ENCODE data around the gene PAPPA2.

Gene PAPPA2

DNA sequence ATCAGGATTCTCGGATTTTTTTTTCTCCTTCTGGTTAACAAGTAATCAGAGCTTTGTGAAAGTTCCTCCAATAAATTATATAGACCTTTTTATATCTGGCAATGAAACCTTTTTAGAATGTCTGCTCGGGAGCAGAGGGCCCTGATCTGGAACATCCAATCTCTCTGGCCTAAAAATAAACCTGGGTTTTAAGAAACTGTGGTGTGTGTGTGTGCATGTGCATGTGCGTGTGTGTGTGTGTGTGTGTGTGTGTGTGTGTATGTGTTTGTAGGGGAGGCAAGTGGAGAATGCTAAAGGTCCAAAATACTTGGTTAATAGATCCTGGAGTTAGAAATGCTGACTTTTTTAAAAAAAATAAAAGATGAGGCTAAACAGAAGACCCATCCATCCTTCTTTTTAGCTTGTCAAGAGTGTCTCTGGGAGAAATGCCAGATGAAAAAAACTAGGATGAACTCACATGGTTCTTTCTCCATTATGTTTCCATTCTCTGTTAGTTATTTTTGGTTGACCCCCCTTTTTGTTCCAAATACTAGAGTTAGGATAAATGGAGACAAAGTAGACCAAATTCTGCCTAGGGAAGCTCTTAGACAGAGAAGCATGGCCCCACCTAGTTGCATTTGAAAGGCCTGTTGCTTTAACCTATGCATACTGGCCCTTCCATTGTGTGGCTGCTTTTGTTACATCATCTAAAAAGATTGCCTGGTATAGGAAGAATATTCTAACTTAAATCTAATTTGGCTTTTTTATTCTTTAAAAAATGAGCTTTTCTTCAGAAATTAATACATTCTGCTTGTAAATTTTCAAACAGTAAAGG lies 175.9 kb downstream of the PAPPA2 start:
- no peak overlapping the region for H3K4me3 ChIP-seq (ENCODE audit: low read depth, low read length)
- H3K27me3 ChIP-seq (ENCODE audit: insufficient read depth, low read depth, severe bottlenecking), result no peaks in the 10 kb centered on the region
- TF ChIP-seq CTCF (IDR thresholded peaks at IDR 0.05; ENCODE audit: low read depth, low read length), result no peak
- no peaks in the 10 kb centered on the region for H3K36me3 ChIP-seq
- no peaks in the 10 kb centered on the region for H3K9me3 ChIP-seq (ENCODE audit: severe bottlenecking)
- H3K27ac ChIP-seq, result no peak overlapping the region
- no peak for DNase-seq

DNA sequence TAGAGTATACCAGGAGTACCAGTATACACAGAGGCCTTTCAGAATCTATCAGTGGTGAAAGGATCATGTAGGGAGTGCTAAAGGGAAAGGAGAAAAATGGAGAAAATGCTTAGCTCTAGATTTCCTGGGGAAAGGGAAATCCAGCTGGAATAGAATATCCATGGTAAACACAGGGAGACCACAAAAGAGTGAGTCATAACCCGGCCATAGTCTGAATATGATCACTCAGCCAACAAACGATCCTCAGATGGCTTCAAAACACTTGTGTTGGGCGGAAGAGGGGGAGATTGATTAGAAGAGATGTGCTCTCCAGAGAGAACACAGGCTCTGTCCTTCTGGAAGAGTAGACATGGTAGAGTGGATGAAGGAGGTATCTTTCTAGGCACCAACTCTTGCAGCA lies 180.6 kb downstream of the PAPPA2 start:
- H3K27me3 ChIP-seq (ENCODE audit: insufficient read depth, low read depth, severe bottlenecking), result no peaks in the 10 kb centered on the region

DNA sequence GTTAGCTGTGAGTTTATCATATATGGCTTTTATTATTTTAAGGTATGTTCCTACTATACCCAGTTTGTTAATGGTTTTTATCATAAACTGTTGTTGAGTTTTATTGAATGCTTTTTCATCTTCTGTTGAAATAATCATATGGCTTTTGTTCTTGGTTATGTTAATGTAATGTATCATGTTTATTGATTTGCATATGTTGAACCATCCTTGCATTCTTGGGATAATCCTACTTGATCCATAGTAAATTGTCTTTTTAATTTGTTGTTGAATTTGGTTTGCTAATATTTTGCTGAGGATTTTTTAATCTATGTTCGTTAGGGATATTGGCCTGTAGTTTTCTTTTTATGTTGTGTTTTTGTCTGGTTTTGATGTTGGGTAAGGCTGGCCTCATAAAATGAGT lies 185.6 kb downstream of the PAPPA2 start:
- Histone ChIP-seq H3K4me3 (ENCODE audit: low read depth, low read length) (no peak overlapping the region), H3K27me3 (ENCODE audit: insufficient read depth, low read depth, severe bottlenecking) (no peaks in the 10 kb centered on the region), H3K36me3 (no peaks in the 10 kb centered on the region), H3K9me3 (ENCODE audit: severe bottlenecking) (peaks cover 5% of the 10 kb centered on the region), H3K27ac (no peak overlapping the region)
- TF ChIP-seq CTCF (IDR thresholded peaks at IDR 0.05; ENCODE audit: low read depth, low read length), result no peak
- DNase-seq, result no peak

More for the DNA sequence above, 180.6 kb downstream of the PAPPA2 start:
- Histone ChIP-seq H3K4me3 (ENCODE audit: low read depth, low read length) (no peak overlapping the region), H3K9me3 (ENCODE audit: severe bottlenecking) (no peaks in the 10 kb centered on the region), H3K27ac (no peak overlapping the region), H3K36me3 (no peaks in the 10 kb centered on the region)
- no peak for TF ChIP-seq CTCF (IDR thresholded peaks at IDR 0.05; ENCODE audit: low read depth, low read length)
- DNase-seq, result no peak

DNA sequence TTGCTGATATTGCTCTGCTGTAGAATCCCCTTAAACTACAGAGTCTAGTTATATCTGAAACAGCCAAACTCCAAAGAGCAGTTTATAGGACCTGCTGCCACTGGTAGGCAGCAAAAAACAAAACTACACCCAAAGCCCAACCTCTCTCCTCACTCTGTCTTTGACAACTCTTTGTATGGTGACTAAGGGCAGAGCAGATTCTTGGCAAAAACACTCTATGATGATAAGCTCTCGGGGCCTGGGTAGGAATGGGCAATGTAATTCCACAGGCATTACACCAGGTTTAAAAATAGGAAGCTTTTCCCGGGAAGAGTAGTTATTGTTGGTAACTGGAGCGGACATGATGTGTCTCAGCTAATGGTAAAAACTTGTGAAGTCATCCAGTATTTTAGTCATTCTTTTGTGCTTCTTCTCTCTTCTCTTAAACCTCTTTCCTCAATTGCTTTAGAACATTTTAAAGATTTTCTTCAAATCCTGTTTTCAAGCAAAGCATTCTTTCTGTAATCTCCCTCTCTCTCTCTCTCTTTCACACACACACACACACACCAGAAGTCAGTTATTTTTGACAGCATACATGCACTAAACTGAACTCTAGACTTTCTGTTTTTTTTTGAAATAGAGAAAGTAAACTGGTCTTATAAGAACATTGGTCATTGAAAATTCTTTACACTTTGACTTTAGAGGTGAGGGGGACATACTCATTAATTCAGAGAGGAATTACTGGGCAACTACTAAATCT lies 193.5 kb downstream of the PAPPA2 start:
- Histone ChIP-seq H3K36me3 (no peaks in the 10 kb centered on the region), H3K4me3 (ENCODE audit: low read depth, low read length) (no peak overlapping the region), H3K27ac (no peak overlapping the region), H3K27me3 (ENCODE audit: insufficient read depth, low read depth, severe bottlenecking) (no peaks in the 10 kb centered on the region), H3K9me3 (ENCODE audit: severe bottlenecking) (no peaks in the 10 kb centered on the region)
- no peak for DNase-seq
- TF ChIP-seq CTCF (IDR thresholded peaks at IDR 0.05; ENCODE audit: low read depth, low read length), result no peak

DNA sequence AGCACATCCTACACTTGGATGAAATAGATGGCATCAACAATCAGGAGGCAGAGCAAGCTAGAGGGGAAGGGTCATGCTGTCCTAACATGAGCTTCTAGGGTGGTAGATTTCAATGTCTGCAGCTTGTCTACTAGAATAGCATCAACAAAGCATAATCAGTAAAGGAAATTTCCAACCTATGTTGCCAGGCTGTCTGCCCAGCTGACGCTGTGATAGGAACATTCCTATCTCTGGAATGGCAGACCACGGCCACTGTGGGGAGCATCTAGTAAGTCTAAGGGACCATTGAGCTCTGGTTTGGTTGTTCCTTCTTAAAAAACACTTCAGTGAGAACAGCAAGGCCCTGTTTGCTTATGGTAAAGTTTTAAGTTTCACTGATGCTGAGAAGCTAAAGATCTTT lies 206.8 kb downstream of the PAPPA2 start:
- Histone ChIP-seq H3K9me3 (ENCODE audit: severe bottlenecking) (no peaks in the 10 kb centered on the region), H3K27ac (no peak overlapping the region), H3K4me3 (ENCODE audit: low read depth, low read length) (no peak overlapping the region), H3K27me3 (ENCODE audit: insufficient read depth, low read depth, severe bottlenecking) (no peaks in the 10 kb centered on the region), H3K36me3 (no peaks in the 10 kb centered on the region)
- no peak for DNase-seq
- TF ChIP-seq CTCF (IDR thresholded peaks at IDR 0.05; ENCODE audit: low read depth, low read length), result no peak

Measured in WERI-Rb-1 (cell line).